GM18526 (cell line): ENCODE data around the gene KRT81.

Source experiments
- POLR2A ChIP-seq: IDR thresholded peaks from 3 replicates; pipeline ENCODE4 v1.6.1; 2011; ENCODE audit not compliant: insufficient read length; ENCODE audit errors: extremely low read depth

KRT81 gene

GRCh38 chr12:52280796-52281560 is 10.4 kb downstream of the KRT81 start:
- no peak for TF ChIP-seq POLR2A

DNA sequence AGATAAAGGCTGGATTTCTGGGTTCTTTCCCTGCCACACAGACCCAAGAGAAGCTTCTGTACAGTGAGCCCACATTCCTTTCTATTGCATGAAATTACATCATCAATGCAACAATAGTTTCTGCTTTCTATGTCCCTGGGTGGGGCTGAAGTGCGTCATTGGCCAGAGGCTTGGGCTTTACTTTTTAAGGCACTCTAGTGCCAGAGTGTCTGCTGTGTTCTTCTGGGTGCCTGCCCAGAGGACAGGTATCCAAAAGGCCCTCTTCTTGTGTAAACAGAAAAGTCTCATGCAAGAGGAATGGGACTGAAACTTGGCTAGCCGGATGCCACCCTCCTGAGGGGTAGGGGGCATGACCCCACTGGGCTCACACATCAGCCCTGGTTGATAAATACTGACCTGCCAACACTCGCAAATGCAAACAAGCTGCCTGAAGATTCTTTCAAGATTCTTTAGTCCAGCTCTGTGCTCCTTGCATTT is 11.0 kb downstream of the KRT81 start:
- TF ChIP-seq POLR2A, result no peak

DNA sequence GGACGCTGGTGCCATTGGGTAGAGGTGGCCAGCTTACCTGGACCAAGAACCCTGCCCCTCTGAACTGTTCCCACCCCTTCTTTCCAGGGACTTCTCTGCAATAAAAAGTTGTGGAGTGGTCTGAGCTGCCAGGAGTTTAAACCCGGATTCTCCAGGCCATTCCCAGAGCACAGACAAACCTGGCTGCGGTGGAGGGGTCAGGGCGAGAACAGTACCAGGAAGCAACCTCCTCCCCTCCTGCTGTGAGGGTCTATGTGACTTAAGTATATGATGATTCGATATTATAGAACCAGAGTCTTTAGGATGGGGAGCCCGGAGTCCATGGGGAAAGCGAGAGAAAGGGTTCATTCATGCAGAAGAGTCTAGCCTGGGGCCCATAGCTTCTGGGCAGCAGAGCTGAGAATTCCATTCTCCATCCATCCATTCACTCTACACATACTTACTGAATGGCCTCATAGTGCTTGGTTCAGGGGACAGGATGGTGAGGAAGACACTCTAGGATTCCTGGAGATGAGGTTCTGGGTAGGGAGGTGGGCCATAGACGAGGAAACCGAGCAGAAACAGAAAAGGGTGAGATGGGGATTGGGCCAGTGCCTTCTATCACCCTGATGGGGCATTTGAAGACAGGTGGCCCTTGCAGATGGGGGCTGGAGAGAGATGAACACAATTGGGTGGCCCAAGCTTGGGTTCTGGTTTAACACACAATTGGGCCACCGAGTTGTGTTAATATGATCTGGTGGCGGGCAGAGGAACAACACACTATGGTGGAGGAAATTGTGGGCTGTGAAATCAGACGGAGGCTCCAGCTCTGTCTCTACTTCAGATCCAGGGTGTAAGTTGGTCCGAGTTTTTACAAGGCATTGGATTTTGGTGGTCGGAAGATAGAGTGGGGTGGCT is 11.7 kb downstream of the KRT81 start:
- TF ChIP-seq POLR2A, result no peak

DNA sequence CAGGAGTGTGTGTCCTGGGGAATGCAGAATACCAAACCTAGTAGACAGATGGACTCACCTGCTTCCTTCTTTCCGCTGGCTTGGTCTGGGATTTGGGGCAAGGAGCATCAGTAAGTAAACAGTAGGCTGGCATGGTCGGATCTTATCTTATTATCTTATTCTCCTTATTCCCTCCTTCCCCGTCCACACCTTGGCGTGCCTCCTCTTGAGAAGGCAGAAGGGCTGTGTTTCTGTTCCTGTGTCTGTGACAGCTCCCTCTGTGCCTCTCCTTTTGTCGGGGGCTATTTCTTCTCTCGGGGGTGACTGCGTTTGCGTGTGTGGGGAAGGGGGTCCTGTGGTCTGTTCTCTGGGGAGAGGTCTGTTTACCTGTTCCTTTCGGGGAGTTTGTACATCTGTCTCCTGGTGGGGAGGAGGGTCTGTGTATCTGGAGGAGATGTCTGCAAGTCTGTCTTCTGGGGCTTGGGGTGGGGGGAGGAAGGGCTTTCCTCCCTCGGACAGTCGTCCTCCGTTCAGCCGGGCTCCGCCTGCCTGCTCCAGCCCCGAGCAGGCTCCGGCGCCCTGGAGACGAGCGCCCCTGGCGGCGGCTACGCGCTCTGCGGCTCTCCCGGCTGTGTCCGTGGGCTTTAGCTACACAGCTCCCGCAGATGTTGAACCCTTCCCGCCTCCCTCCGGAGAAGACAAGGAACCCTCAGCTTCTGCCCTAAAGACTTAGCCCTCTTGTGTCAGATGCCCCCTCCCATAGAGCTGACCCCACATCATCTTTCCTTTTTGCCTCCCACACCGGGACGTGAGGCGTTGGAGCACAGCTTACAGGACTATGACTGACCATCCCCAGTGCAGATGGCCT is 12.5 kb downstream of the KRT81 start:
- TF ChIP-seq POLR2A, result no peak

- TF ChIP-seq POLR2A, result no peak
Measured at GRCh38 chr12:52277486-52278245, 13.7 kb downstream of the KRT81 start.

DNA sequence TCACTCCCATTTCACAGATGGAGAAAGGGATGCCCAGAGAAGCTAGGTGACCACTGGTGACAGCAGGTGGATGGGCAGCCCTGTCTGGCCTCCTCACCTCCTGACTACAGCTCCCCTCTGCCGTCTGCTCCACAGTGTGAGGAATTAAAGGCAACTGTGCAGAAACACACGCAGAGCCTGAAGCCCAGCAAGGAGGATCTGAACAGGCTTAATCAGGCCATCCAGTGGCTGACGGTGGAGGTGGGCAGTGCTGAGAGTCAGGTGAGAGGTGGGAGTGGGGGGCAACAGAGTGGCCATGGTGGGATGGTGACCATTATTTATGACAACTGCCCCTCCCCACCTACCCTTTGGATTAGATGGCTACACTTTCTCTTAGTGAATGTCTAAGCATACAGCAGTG is 15.6 kb downstream of the KRT81 start:
- TF ChIP-seq POLR2A, result no peak

- TF ChIP-seq POLR2A, result no peak
Measured at GRCh38 chr12:52274521-52275120, 16.7 kb downstream of the KRT81 start, which contains the start of gene KRT86. Gene KRT86 (plus strand): TSS chr12:52274645. CDS start chr12:52301917, 27,272 bp downstream.

GRCh38 chr12:52271158-52271557 is 20.2 kb downstream of the KRT81 start:
- TF ChIP-seq POLR2A, result no peak

DNA sequence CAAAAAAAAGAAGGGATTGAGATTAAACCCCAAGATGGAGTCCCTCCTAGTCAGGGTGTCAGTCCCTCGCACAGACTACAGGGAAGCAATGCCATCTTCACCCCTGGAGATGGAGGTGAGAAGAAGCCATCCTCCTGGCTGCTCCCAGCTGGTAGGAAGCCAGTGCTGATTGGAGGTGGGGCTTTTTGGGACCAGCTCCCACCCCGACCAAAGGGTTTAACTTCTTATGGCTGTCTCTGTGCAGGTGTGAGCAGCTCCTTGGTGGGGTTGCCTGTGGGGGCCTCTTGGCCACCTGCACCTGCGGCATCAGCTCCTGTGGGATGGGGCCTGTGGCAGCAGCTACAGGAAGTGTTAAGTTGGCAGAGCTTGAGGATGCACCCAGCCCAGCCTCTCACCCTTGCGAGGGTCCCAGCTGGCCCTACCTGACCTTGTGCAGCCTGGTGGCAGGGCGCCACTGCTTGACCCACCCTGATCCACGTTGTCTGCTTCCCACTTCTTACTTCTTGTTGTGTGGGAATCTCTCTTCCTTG is 20.7 kb downstream of the KRT81 start:
- TF ChIP-seq POLR2A, result no peak

- no peak for TF ChIP-seq POLR2A
Measured at GRCh38 chr12:52268212-52268611, 23.1 kb downstream of the KRT81 start.

- no peak for TF ChIP-seq POLR2A
Measured at GRCh38 chr12:52267699-52268098, 23.6 kb downstream of the KRT81 start.

DNA sequence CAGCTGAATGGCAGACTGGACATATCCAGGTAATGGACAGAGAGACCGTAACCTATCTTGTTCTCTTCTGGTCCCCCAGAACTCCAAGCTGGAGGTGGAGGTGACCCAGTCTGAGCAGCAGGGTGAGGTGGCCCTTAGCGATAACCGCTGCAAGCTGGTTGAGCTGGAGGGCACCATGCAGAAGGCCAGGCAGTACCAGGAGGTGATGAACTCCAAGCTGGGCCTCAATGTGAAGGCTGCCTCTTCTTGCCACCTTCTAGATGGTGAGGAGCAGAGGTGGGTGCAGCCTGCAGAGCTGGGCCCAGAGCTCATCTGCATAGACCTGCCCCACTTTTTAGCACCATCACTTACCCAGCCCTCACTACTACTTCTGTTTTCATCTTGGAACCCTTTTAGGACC is 24.1 kb downstream of the KRT81 start:
- TF ChIP-seq POLR2A, result no peak

DNA sequence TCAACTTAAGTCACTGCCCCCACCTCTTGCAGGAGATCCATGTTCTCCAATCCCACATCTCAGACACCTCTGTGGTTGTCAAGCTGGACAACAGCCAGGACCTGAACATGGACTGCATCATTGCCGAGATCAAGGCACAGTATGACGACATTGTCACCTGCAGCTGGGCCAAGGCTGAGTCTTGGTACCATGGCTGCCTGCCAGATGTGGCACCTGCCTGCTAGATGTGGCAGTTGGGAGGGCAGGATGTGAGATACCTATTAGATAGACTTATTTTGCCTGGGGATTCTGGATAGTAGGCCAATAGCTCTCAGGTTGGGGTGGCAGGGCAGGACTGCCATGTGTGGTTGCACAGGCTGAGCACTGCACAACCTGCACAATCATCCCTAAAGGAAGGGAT is 24.8 kb downstream of the KRT81 start:
- no peak for TF ChIP-seq POLR2A

- TF ChIP-seq POLR2A, result no peak
Measured at GRCh38 chr12:52264435-52264825, 26.9 kb downstream of the KRT81 start.
